Pancreas (tissue), 10 donors: ENCODE results near the gene PUS3. TPM values are rescaled to one million over a fixed set of nuclear protein-coding genes. Genes with fewer than 3 reads are reported as not detected.

Source experiments
- ATAC-seq, 4 donors: fragments of 200-7000 bp; cut with Tn5 transposase; one replicate each; pipeline versions ENCODE4 v1.8.0 to v1.9.1; 2020; ENCODE audit warnings: mild to moderate bottlenecking in 4 of 4, moderate library complexity in 4 of 4
- DNase-seq, 6 donors: peaks; one replicate each; pipeline ENCODE4 v3.0.0-alpha.2; 2020
- FAIRE-seq: peaks from 2 replicates; lab custom pipeline; 2012; peaks lifted over from hg19 to GRCh38; lab: Jason Lieb, UNC
- H3K27ac ChIP-seq, 4 donors: fragments of 200-600 bp; sonication (generic); 1 replicate in 3 of 4; 2 replicates in 1 of 4; pipeline versions ENCODE4 v1.5.0 to v1.8.0; 2020
- H3K27me3 ChIP-seq, 4 donors: fragments of 200-600 bp; one replicate each; pipeline ENCODE4 v1.8.0; 2021
- H3K36me3 ChIP-seq, 3 donors: fragments of 200-600 bp; sonication (generic) in 1 of 3; one replicate each; pipeline versions ENCODE4 v1.5.0 to v1.8.0; 2020 to 2021
- H3K4me1 ChIP-seq, 3 donors: fragments of 200-600 bp; one replicate each; pipeline ENCODE4 v1.8.0; 2021
- H3K4me3 ChIP-seq, 4 donors: fragments of 200-600 bp; sonication (generic) in 2 of 4; one replicate each; pipeline versions ENCODE4 v1.5.0 to v1.8.0; 2020 to 2021
- H3K9me3 ChIP-seq, 4 donors: fragments of 200-600 bp; one replicate each; pipeline ENCODE4 v1.8.0; 2021
- CTCF ChIP-seq, 4 donors: fragments of 200-600 bp; sonication (generic) in 3 of 4; IDR thresholded peaks; one replicate each; pipeline versions ENCODE4 v1.5.0 to v1.8.0; 2021; ENCODE audit warnings: antibody characterized with exemption in 4 of 4
- WGBS, 2 donors: extraction: QIAGEN DNeasy Blood & Tissue Kit; methylation state at CpG; one replicate each; pipeline ENCODE4 v1.1.7; 2013; 5-methylcytosine and 5-hydroxymethylcytosine counted together
- intact Hi-C, 3 donors: fragments of 100-400 bp; cut with DNase I; formaldehyde crosslinking; loops; one replicate each; pipeline versions ENCODE4 v1.11.1 to v1.14.2; 2022
- polyA plus RNA-seq, 2 donors: library from polyadenylated mRNA; stranded (reverse); fragments of 200-250 nt; gene quantifications; one replicate each; pipeline ENCODE4 v1.2.3, GENCODE V29; 2013
- total RNA-seq, 6 donors: library from RNA; stranded (reverse); fragmentation: NEBNext Ultra II Directional in 4 of 6; extraction: Animal tissue kit (Norgen Biotek cat#: 25700) in 4 of 6; gene quantifications; one replicate each; pipeline versions ENCODE4 v1.2.1 to v1.2.4, GENCODE V29; 2021 to 2023
- donor health status: healthy with polysubstance abuse.
- donor health status: DM: no; HTN: no; CAD: no; lungs with moderate emphysema.
- donor health status: DM: no; HTN: no; CAD: no.
- donor health status: control.
- donor health status: control.
- donor health status: Bipolar disorder and iron deficiency.
- donor health status: DM: yes; HTN: yes; CAD: no.
- donor health status: DM: no; HTN: no; CAD: no.
- donor health status: DM: no; HTN: no; CAD: no.
- donor health status: DM: yes; HTN: yes; CAD: no.

PUS3 gene
- total and polyA plus RNA-seq, 8 donors: 8.9 to 17.9 (median 10.5) TPM

GRCh38 chr11:125886997-125887372, 16.0 kb downstream of the PUS3 start:
- FAIRE-seq: no peak
- intact Hi-C loops: no loop called here
- H3K9me3 ChIP-seq: no peaks in the 10 kb centered on the region
- no peaks in the 10 kb centered on the region for H3K27me3 ChIP-seq
- H3K27ac ChIP-seq: peak overlapping the region; percentile 85 to 92 (median 90)
- no peaks in the 10 kb centered on the region for H3K36me3 ChIP-seq
- peak in 4 of 6 donors; percentile 34 to 67 (median 54) for DNase-seq
- H3K4me3 ChIP-seq: peak overlapping the region; percentile 64 to 91 (median 87)
- H3K4me1 ChIP-seq: peaks cover 0 to 7% (median 6%) of the 10 kb centered on the region in 3 donors
- WGBS, 2 donors: 12 to 23% methylated on average over 24 of the region's 24 CpGs
- no peak for TF ChIP-seq CTCF (IDR thresholded peaks at IDR 0.05)
- peak; percentile 15 to 58 (median 31) for ATAC-seq

- no peak for DNase-seq
- Histone ChIP-seq H3K9me3 (no peaks in the 10 kb centered on the region), H3K27ac (no peak overlapping the region), H3K4me1 (peaks cover 0 to 2% (median 1%) of the 10 kb centered on the region in 3 donors), H3K4me3 (no peak overlapping the region), H3K36me3 (no peaks in the 10 kb centered on the region), H3K27me3 (no peaks in the 10 kb centered on the region)
- TF ChIP-seq CTCF (IDR thresholded peaks at IDR 0.05): no peak
- 76 to 80% methylated on average over 8 of the region's 8 CpGs for WGBS, 2 donors
- no peak for ATAC-seq
- intact Hi-C loops: no loop called here
- no peak for FAIRE-seq
Observed at GRCh38 chr11:125883375-125883774, 19.6 kb downstream of the PUS3 start.

- no peak for TF ChIP-seq CTCF (IDR thresholded peaks at IDR 0.05)
- WGBS, 2 donors: 72 to 74% methylated on average over 1 of the region's 1 CpG
- H3K36me3 ChIP-seq: no peaks in the 10 kb centered on the region
- DNase-seq (no peak), FAIRE-seq (no peak), ATAC-seq (no peak)
- intact Hi-C loops: no loop called here
- no peak overlapping the region for H3K27ac ChIP-seq
- H3K9me3 ChIP-seq: no peaks in the 10 kb centered on the region
- H3K4me3 ChIP-seq: no peak overlapping the region
- H3K27me3 ChIP-seq: no peaks in the 10 kb centered on the region
- no peaks in the 10 kb centered on the region for H3K4me1 ChIP-seq
Observed at GRCh38 chr11:125881291-125881690, 21.7 kb downstream of the PUS3 start.

- H3K4me3 ChIP-seq: peak overlapping the region in 1 of 4 donors; percentile 23
- WGBS, 2 donors: 10% methylated on average over 8 of the region's 8 CpGs
- peak; percentile 51 for FAIRE-seq
Observed at GRCh38 chr11:125874556-125875124, 28.4 kb downstream of the PUS3 start.

More at GRCh38 chr11:125874556-125875124, 28.4 kb downstream of the PUS3 start:
- ATAC-seq (peak; percentile 93 to 99 (median 98)), DNase-seq (peak in 3 of 6 donors; percentile 36 to 58 (median 51))
- Histone ChIP-seq H3K4me1 (no peaks in the 10 kb centered on the region), H3K27me3 (no peaks in the 10 kb centered on the region), H3K36me3 (no peaks in the 10 kb centered on the region), H3K27ac (no peak overlapping the region), H3K9me3 (no peaks in the 10 kb centered on the region)
- intact Hi-C loops: no loop called here
- peak; percentile 37 to 72 (median 58) for TF ChIP-seq CTCF (IDR thresholded peaks at IDR 0.05)
